Endothelial cell of hepatic sinusoid (primary cell): ENCODE results near the gene VDAC2.

ENCODE experiments used
- in situ Hi-C: cut with HindIII; loops from 2 replicates; pipeline ENCODE4 v1.10.0; 2017; ENCODE audit warnings: low sequenced_read_pairs

VDAC2 gene

DNA sequence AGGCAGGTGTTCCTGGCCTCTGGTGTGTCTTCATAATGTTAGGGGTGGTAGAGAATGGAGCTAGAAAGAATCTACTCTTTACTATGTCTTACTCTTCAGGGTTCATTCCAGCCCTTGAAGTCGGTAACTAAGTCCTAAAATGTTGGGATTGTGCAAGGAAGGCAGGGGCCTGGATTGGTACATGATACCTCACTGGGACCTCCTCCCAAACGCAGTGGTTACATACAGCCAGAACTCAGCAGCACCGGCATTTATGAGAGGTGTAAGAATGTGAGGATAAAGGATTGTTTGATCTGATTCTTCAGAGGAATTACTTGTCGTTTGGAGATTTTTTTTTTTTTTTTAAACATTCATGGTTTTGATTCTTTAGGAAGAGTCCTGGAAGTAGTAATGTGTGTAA, 18.2 kb downstream of the VDAC2 start:
- in situ Hi-C loops, result no loop called here

DNA sequence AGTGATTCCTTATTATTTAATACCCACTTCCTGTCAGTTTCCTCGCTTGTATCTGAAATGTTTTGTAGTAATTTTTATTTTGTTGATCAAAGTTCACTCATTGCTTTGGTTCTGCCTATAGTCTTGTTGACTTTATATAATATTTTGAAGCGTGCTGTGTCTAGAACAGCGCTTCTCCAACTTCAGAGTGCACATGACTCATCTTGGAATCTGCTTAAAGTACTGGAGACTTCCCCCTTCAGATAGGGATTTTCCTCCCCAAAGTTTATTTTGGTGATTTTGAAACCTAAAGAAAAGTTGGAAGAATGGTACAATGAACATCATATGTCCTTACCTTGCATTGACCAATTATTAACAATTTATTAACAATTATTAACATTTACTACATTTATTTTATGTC, 19.4 kb downstream of the VDAC2 start:
- in situ Hi-C loops, result no loop called here

DNA sequence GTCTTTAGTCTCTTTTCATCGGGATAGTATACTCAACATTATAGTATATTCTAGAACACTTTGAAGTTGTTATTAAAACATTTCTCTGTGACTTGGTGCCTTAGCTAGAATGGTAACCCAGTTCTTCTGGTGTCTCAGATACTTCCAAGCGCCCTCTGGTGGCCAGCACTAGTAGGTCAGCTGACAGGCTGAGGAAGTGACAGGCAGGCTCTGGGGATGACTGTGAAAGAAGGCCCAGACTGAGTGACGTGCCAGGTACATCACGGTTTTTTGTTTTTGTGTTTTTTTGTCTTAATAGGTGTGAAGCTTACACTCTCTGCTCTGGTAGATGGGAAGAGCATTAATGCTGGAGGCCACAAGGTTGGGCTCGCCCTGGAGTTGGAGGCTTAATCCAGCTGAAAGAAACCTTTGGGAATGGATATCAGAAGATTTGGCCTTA, 20.0 kb downstream of the VDAC2 start:
- in situ Hi-C loops, result no loop called here

DNA sequence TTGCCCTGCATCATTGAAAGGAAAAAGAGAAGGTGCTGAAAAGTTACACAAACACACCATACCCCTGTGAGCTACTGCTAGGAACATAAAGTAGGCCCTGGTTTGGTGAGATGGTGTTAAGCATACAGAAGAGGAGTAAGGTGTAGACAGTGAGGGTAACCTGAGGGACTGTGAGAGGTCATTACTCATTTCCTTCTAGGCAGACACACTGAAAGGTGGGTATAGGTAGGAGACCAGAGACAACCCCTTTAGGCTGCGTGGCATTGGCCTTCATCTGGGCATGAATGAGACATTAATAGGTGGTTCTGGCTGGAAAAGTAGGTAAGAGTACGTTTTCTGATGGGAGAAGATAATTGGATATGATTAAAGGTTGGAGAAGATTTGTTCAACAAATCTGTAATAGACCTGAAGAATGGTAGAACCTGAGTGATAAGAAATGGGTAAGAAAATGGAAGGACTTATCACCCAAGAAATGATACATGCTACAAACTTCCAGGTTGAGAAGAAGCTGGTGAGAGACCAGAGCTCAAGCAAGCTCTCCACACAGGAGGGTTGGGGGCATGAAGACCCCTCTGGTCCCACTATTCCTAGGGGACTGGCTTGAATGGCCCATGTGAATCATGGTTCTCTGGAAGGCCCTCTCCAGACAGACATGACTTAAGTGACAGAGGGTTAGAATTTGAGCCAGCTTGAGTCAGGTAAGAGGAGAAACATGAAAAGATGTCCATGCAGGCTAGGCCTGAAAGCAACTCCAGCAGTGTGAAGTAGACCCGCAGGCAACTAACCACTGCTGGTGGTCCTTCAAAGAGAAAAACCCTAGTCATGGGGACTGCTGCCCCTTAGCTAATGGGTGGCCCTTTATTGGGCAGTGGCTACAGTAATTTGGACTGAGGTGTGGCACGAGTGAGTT, 21.3 kb downstream of the VDAC2 start:
- in situ Hi-C loops, result no loop called here

DNA sequence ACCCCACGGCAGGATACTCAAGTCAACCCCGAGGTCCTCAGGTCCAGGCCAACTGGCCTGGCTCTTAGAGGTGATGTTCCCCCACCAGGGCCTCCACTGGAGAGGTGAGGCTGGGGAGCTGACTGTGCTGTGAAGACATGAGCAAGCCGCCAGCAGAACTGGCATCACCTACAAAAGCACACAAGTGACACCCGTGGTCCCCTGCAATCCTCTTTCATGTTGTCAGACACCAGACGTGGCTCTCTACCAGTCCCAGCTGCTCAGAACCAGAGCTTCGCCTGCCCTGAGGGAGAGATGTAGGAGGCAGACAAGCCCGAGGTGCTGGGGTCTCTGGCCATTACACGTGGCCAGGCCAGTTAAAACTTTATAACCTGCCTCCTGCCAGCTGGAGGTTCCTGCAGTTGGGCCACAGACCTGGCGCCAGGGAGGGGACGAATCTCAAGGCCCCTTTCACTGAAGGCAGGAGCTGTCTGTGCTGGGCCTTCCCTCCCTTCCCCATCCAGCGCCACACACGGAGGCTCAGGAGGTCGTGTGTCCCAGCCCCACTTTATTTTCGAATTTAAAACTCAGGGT, 22.9 kb downstream of the VDAC2 start:
- in situ Hi-C loops, result no loop called here

DNA sequence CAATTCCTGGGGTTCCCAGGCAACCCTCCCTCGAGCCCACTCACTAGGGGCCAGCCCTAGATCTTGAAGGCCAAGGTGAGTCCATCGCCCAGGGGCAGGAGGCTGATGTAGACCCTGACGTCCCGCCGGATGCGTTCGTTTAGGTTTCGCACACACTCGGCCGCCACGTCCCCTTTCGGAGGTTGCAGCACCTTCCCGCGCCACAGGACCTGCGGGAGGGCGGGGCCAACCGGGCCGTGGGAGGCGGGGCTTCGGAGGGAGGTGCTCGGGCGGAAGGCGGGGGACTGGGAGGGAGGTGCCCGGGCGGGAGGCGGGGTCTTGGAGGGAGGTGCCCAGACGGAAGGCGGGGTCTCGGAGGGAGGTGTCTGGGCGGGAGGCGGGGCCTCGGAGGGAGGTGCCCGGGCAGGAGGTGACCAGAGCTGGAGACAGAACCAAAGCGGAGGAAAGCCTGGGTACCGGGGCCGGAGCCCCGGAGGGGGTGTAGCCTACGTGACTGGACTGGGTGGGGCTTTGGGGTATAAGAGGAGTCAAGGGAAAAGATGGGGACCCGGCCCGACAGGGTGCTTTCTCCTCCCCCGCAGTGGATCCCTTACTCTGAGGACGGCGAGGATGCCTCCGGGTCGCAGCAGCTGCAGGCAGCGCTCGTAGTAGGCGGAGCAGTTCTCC, 23.6 kb downstream of the VDAC2 start:
- in situ Hi-C loops, result no loop called here

DNA sequence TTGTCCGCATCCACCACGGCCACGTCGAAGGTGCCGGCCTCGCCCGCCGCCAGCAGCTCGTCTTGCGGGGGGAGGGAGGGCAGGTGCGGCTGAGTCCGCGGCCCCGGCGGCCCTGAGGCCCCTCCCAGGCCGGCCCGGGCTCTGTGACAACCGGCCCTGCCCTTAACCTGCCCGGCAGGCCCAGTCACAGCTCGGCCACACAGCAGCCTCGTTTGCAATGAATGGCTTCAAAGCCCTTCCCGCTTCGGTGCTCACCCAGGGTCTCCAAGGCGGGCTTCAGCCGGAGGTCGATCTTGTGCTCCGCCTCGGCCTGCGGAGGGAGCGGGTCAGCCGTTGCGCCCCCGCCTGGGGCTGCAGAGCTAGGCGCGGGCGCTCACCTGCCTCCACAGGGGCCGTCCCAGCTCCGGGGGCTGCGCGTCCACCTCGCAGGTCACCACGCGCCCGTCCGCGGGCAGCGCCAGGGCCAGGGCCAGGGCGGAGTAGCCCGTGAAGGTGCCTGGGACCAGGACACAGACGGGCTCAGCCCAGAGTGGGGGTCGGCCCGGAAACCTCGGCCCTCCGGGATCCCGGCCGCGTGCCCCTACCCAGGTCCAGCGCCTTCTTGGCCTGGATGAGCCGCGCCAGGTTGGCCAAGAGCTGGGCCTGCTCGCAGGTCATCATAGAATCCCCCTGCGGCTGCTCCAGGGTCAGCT, 24.2 kb downstream of the VDAC2 start:
- in situ Hi-C loops, result no loop called here

- in situ Hi-C loops, result no loop called here
Measured at GRCh38 chr10:75235375-75236177, 25.0 kb downstream of the VDAC2 start, which contains the start of gene COMTD1. COMTD1 (minus strand) TSS chr10:75235957; CDS start chr10:75235928, 29 bp downstream.

GRCh38 chr10:75236178-75236825, 25.7 kb downstream of the VDAC2 start:
- in situ Hi-C loops, result no loop called here

DNA sequence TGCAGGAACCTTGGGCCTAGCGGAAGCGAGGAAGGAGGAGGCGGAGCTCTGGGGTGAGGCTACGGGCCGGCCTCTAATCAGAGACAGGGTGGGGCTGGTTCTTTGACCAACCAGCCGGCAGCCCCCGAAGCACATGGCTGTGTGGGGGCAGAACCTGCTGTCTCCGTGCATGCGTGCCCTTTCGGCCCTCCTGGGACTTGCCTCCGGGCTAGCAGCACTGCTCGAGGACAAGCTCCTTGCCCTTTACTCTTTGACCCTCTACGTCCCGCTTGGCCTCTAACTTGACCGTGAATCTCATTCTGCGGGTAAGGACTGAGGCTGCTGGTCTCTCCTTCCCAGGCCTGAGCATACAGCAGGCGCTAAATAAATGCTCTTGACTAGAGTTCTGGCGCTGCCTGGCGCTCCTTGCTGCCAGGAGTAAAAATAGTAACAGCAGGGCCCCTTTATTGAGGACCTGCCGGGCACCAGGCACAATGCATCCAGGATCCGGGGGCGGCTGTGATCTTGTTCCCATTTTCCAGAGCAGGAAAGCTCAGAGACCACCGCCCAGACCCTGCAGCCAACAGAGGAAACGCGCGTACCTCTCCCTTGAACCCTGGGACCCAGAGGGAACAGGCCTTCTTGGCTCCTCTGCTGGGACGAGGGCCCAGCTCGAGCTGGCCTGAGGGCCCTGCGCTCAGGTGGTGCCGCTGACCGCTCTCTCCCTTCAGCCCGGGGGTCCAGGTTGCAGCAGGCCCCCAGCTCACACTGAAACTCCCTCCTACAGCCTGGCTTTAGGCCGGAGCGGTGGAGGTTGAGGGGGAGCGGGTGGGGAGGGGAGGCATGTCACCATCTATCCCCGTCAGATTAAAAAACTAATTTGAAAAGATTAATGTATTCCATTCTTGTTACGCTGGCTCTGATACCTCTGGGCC, 27.8 kb downstream of the VDAC2 start:
- in situ Hi-C loops, result no loop called here

DNA sequence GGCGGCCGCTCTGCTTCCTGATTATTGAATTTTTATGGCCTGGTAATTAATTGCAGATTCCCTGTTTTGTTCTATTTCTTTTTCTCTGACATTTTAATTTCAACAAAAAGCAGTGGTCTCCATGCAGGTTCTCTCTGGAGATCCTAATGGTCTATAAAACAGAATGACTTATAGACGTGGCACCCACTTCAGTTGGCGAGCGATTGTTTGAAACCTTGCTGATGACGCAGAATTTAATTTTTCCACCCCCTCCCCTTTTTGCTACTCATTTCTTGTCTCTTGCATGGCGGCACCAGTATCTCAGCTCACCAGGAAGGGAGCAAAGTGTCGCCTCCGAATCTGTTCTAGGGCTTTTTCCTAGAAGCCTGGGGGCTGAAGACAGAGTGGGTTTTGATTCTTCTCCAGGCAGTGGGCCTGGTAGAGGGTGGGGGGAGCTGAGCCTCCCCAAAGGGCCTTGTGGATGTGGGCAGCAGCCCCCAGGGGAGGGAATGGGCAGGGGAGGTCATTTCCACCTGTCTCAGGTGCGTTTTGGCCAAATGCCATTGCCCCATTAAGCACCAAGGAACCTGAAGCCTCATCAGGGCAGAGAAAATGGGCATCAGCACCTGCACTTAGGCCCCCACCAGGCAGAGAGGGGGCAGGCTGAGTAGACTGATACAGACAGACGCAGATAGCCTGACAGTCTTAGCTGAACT, 28.6 kb downstream of the VDAC2 start:
- in situ Hi-C loops, result no loop called here

DNA sequence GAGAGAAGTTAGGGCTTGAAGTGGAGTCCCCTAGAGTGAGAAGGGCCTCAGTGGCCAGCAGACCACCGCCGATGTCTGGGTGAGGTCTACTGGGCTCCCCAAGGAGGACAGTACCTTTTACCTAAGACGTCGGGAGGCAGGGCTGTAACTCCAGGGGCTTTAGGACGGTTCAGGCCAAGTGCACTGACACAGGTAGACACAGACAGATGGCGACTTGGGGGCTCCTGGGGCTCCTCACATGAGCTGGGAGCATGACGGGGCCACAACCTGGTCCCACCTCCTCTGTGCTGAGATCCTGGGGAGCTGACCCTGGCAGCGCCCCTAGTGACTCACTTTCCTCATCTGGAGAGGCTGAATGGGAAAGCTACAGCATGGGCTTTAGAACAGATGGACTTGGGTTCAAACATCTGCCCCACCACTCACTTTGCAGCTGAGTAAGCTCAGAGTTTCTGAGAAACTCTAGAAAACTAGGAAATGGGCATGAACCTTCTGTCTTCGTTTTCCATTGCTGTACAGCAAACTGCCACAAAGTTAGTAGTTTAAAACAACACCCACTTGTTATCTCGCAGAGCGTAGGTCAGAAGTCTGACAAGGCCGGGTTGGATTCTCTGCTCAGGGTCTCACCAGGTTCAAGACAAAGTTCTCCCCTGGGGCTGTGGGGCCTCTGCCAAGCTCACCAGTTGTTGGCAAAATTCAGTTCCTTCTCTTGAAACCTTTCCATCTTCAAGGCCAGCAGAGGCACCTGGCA, 29.9 kb downstream of the VDAC2 start:
- in situ Hi-C loops, result no loop called here

GRCh38 chr10:75243426-75243825, 32.8 kb downstream of the VDAC2 start:
- in situ Hi-C loops, result no loop called here

GRCh38 chr10:75244487-75245353, 34.1 kb downstream of the VDAC2 start:
- in situ Hi-C loops, result no loop called here

GRCh38 chr10:75245354-75246250, 35.0 kb downstream of the VDAC2 start:
- in situ Hi-C loops, result no loop called here

- in situ Hi-C loops, result no loop called here
Measured at GRCh38 chr10:75246506-75246905, 35.9 kb downstream of the VDAC2 start.
